ENCODE data around the gene CD38. TPM values are rescaled to one million over a fixed set of nuclear protein-coding genes. Genes with fewer than 3 reads are reported as not detected.

Gene CD38
- polyA plus RNA-seq, 2 of the 4 experiments (the other 2 are of a cell fraction), result 7.8 to 12.4 TPM

- H3K9me3 ChIP-seq, result peaks cover 4% of the 10 kb centered on the region; the same call in 1 of the 3 replicates
- whole genome bisulfite sequencing (ENCODE audit: missing lambda C conversion rate), result 95% methylated on average over 1 of the region's 1 CpG
- no peak overlapping the region for H3K4me2 ChIP-seq
- H3K27ac ChIP-seq, result peak overlapping the region in 1 of 2 experiments; percentile 61; a peak in 2 of 6 replicates
- DNase-seq (ENCODE audit: low read depth in 1 of 2, low spot score in 1 of 2) (peak; percentile 37 to 87), FAIRE-seq (no peak), ATAC-seq (peak; percentile 89 to 98)
- 0 out of 3 replicates have a peak, but pooled peaks cover 3% of the 10 kb centered on the region for H3K4me1 ChIP-seq
- no peak overlapping the region for H3K4me3 ChIP-seq
- peak; percentile 94 to 98 for TF ChIP-seq RAD21 (conservative IDR thresholded peaks at IDR 0.05 in 1 of 2, IDR thresholded peaks at IDR 0.05 in 1 of 2)
- peak; percentile 97 for TF ChIP-seq SMC3 (IDR thresholded peaks at IDR 0.05)
- TF ChIP-seq, protein P1, sequence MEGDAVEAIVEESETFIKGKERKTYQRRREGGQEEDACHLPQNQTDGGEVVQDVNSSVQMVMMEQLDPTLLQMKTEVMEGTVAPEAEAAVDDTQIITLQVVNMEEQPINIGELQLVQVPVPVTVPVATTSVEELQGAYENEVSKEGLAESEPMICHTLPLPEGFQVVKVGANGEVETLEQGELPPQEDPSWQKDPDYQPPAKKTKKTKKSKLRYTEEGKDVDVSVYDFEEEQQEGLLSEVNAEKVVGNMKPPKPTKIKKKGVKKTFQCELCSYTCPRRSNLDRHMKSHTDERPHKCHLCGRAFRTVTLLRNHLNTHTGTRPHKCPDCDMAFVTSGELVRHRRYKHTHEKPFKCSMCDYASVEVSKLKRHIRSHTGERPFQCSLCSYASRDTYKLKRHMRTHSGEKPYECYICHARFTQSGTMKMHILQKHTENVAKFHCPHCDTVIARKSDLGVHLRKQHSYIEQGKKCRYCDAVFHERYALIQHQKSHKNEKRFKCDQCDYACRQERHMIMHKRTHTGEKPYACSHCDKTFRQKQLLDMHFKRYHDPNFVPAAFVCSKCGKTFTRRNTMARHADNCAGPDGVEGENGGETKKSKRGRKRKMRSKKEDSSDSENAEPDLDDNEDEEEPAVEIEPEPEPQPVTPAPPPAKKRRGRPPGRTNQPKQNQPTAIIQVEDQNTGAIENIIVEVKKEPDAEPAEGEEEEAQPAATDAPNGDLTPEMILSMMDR (IDR thresholded peaks at IDR 0.05), result peak; percentile 86
- no peak for TF ChIP-seq RFX5 (IDR thresholded peaks at IDR 0.05)
- ChIA-PET CTCF (interaction anchor here (0.7 to 8.9 kb wide), 59 partner anchors 8 to 413 kb away, joined by 3 to 188 read pairs (median 7); partner anchors contain the start of genes CC2D2A, FGFBP1 and FGFBP2), POLR2A (interaction anchor here (0.6 to 1.1 kb wide), 2 partner anchors 33 to 403 kb away, joined by 3 to 5 read pairs; no protein-coding TSS in a partner anchor)
Measured at GRCh38 chr4:15882675-15883086, 104.6 kb downstream of the CD38 start.

- Histone ChIP-seq H3K9me3 (no peaks in the 10 kb centered on the region), H3K27ac (peak overlapping the region in 1 of 2 experiments; percentile 22; a peak in 2 of 6 replicates), H3K4me2 (no peak overlapping the region), H3K4me3 (no peak overlapping the region), H3K4me1 (0 out of 3 replicates have a peak, but pooled peaks cover 3% of the 10 kb centered on the region)
- DNase-seq (ENCODE audit: low read depth in 1 of 2, low spot score in 1 of 2) (no peak), FAIRE-seq (no peak), ATAC-seq (no peak)
- ChIA-PET CTCF (interaction anchor here (0.9 to 8.9 kb wide), 36 partner anchors 7 to 404 kb away, joined by 3 to 188 read pairs (median 12); partner anchors contain the start of genes FGFBP1 and FGFBP2), POLR2A (no interaction called here)
- whole genome bisulfite sequencing (ENCODE audit: missing lambda C conversion rate), result 94% methylated on average over 4 of the region's 4 CpGs
- TF ChIP-seq PBX3 (IDR thresholded peaks at IDR 0.05) (no peak), HOXB13 (CRISPR knock-in tag; IDR thresholded peaks at IDR 0.05; ENCODE audit: low read depth) (no peak), CBX2 (IDR thresholded peaks at IDR 0.05; ENCODE audit: borderline replicate concordance, low read depth) (no peak), POLR2AphosphoS2 (conservative IDR thresholded peaks at IDR 0.05; ENCODE audit: low read length) (no peak), ESRRA (IDR thresholded peaks at IDR 0.05; ENCODE audit: borderline replicate concordance, low read length) (no peak)
- TF ChIP-seq, protein P2, sequence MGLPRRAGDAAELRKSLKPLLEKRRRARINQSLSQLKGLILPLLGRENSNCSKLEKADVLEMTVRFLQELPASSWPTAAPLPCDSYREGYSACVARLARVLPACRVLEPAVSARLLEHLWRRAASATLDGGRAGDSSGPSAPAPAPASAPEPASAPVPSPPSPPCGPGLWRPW (IDR thresholded peaks at IDR 0.05), result no peak
Measured at GRCh38 chr4:15883610-15884243, 105.6 kb downstream of the CD38 start.

DNA sequence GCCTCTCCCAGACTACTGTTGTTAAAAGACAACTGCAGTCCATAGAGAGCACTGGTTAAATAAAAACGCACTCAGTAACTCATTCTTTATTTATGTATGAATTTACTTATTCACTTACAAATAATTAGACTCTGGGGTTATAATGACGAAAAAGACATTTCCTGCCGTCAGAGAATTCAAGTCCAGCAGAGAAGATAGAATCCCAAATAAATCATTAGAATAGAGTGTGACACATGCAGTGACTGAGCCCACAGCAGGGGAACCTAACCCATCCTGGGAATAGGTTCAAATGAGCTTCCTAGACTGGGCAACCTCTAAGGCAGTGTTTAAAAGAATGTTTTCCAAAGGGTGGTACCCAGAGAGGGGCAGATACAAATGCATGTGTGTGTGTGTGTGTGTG is 106.5 kb downstream of the CD38 start:
- 77% methylated on average over 3 of the region's 3 CpGs for WGBS (ENCODE audit: missing lambda C conversion rate)
- CTCF ChIA-PET, result interaction anchor here (3.5 to 8.9 kb wide), 2 partner anchors 19 to 71 kb away, joined by 18 to 188 read pairs; no protein-coding TSS in a partner anchor
- ATAC-seq, result no peak
- no peak for TF ChIP-seq ESRRA (IDR thresholded peaks at IDR 0.05; ENCODE audit: borderline replicate concordance, low read length)
- H3K27ac ChIP-seq, result peak overlapping the region in 1 of 2 experiments; percentile 39; a peak in 1 of 6 replicates
- H3K4me1 ChIP-seq, result 0 out of 3 replicates have a peak, but pooled peaks cover 3% of the 10 kb centered on the region
- H3K9me3 ChIP-seq, result no peaks in the 10 kb centered on the region
- no peak for FAIRE-seq
- H3K4me2 ChIP-seq, result no peak overlapping the region
- H3K4me3 ChIP-seq, result no peak overlapping the region
- no peak for DNase-seq (ENCODE audit: low read depth in 1 of 2, low spot score in 1 of 2)
- POLR2A ChIA-PET, result no interaction called here

DNA sequence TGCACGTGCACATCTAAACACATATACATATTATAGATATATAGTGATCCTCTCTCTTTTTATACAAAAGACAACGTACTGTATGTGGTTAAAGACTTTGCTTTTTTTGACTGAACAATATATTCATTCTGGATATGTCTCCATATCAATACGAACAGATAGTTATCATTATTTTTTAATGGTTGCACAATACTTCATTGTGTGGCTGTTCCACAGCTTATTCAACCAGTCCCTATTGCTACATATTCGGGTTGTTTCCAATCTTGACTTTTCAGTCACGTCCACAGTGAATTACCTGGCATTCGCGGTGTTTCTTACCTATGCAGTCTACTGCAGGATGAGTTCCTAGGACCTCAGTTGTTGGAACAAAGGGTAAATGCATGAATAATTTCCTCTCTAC is 107.3 kb downstream of the CD38 start:
- no peak overlapping the region for H3K4me2 ChIP-seq
- DNase-seq (ENCODE audit: low read depth in 1 of 2, low spot score in 1 of 2) (no peak), ATAC-seq (no peak), FAIRE-seq (no peak)
- H3K4me1 ChIP-seq, result 0 out of 3 replicates have a peak, but pooled peaks cover 3% of the 10 kb centered on the region
- no peak overlapping the region for H3K4me3 ChIP-seq
- no peak for TF ChIP-seq RFX5 (IDR thresholded peaks at IDR 0.05)
- TF ChIP-seq HOXB13 (CRISPR knock-in tag; IDR thresholded peaks at IDR 0.05; ENCODE audit: low read depth), result no peak
- TF ChIP-seq PHF8 (IDR thresholded peaks at IDR 0.05; ENCODE audit: borderline replicate concordance, low read depth), result no peak
- TF ChIP-seq CEBPB (IDR thresholded peaks at IDR 0.05), result no peak
- H3K9me3 ChIP-seq, result no peaks in the 10 kb centered on the region
- POLR2A ChIA-PET, result no interaction called here
- 80% methylated on average over 7 of the region's 7 CpGs for WGBS (ENCODE audit: missing lambda C conversion rate)
- no peak overlapping the region for H3K27ac ChIP-seq
- CTCF ChIA-PET, result interaction anchor here (8.9 kb wide), 1 partner anchor 70 kb away, joined by 188 read pairs; no protein-coding TSS in a partner anchor
